ENCODE results near the gene OPA1. TPM values are rescaled to one million over a fixed set of nuclear protein-coding genes. Genes with fewer than 3 reads are reported as not detected.

Gene OPA1
- total RNA-seq, 4 donors from 2014 or later = 29.3 to 48.1 (median 44.6) TPM

DNA sequence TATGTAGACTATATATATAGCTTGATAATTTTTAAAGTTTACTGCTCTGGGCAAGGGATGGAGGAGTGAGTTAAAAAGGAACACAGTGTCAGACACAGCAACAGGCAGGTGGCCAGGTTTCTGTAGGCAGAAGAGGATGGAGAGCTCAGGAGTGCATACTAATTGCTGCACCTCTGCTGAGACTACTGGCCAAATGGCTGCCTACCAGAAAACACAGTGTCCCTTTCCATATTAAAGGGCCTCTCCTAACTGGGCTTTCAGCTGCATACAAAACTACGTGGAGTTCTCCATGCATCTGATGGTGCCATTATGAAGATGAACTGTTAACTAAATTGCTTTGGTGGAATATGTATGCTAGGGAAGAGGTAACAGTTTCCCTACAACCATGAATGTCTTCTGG is 40.1 kb upstream of the OPA1 start:
- H3K36me3 ChIP-seq = no peaks in the 10 kb centered on the region
- intact Hi-C loops (cut with DNase I) = no loop called here
- peak overlapping the region in 1 of 4 donors; percentile 36 for H3K4me3 ChIP-seq
- no peaks in the 10 kb centered on the region for H3K9me3 ChIP-seq
- DNase-seq = no peak
- WGBS, 2 donors = 80 to 100% methylated on average over 1 of the region's 1 CpG
- no peak overlapping the region for H3K27ac ChIP-seq
- H3K4me1 ChIP-seq = peaks cover 0 to 34% (median 0%) of the 10 kb centered on the region in 3 donors
- no peaks in the 10 kb centered on the region for H3K27me3 ChIP-seq
- TF ChIP-seq POLR2A (IDR thresholded peaks at IDR 0.05) = no peak
- TF ChIP-seq, protein P1, sequence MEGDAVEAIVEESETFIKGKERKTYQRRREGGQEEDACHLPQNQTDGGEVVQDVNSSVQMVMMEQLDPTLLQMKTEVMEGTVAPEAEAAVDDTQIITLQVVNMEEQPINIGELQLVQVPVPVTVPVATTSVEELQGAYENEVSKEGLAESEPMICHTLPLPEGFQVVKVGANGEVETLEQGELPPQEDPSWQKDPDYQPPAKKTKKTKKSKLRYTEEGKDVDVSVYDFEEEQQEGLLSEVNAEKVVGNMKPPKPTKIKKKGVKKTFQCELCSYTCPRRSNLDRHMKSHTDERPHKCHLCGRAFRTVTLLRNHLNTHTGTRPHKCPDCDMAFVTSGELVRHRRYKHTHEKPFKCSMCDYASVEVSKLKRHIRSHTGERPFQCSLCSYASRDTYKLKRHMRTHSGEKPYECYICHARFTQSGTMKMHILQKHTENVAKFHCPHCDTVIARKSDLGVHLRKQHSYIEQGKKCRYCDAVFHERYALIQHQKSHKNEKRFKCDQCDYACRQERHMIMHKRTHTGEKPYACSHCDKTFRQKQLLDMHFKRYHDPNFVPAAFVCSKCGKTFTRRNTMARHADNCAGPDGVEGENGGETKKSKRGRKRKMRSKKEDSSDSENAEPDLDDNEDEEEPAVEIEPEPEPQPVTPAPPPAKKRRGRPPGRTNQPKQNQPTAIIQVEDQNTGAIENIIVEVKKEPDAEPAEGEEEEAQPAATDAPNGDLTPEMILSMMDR (IDR thresholded peaks at IDR 0.05) = no peak

DNA sequence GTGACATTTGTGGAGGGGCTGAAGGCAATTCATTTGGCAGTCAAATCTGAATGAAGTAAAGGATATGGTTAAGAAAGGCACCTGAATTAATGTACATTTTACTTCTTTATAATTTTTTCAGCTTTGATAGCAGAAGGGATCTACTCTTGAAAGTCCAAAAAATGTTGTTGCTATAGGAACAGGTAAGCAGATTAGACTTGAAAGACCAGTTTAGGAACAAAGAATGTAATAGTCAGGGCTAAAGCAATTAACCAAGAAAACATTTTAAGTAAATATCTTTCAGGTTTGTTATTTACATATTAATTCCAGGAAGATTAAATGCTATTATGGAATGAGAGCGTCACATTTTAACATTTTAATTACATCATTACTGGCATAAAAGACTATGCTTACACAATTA is 39.4 kb upstream of the OPA1 start:
- 30 to 46% methylated on average over 1 of the region's 1 CpG for WGBS, 2 donors
- no peaks in the 10 kb centered on the region for H3K36me3 ChIP-seq
- no peaks in the 10 kb centered on the region for H3K9me3 ChIP-seq
- peaks cover 0 to 34% (median 0%) of the 10 kb centered on the region in 3 donors for H3K4me1 ChIP-seq
- H3K27ac ChIP-seq = no peak overlapping the region
- intact Hi-C loops (cut with DNase I) = no loop called here
- peak overlapping the region in 3 of 4 donors; percentile 7 to 36 (median 36) for H3K4me3 ChIP-seq
- TF ChIP-seq, protein P1 (IDR thresholded peaks at IDR 0.05) = no peak
- TF ChIP-seq POLR2A (IDR thresholded peaks at IDR 0.05) = no peak
- no peaks in the 10 kb centered on the region for H3K27me3 ChIP-seq
- DNase-seq = no peak

DNA sequence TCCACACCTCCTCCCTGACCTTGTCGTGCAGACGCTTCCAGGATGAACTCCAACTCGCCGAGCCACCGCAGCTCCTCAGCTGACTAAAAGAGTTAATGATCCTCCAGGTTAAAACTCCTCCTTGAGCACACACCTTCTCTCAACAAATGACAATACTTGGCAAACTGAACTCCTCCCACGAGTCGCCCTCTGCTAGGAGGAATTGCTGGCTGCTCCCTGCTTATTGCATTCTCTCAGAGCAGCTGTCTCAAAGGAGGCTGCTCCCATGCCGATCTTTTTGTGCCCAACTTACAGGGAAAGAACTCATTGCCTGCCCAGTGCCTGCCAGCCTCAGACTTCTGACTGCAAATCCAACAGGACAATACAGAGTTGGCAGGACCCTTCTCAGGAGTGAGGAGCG is 38.2 kb upstream of the OPA1 start, which contains the start of gene ATP13A4:
ATP13A4 (minus strand) TSS at position 85 of the 400 bp plus-strand sequence. CDS start 96 bp downstream, outside the sequence.
- Histone ChIP-seq H3K9me3 (no peaks in the 10 kb centered on the region), H3K27ac (peak within 1 kb of the TSS; percentile 17 to 63 (median 50)), H3K4me1 (peaks cover 0 to 34% (median 0%) of the 10 kb centered on the region in 3 donors), H3K4me3 (peak within 1 kb of the TSS; percentile 7 to 36 (median 35)), H3K27me3 (no peaks in the 10 kb centered on the region), H3K36me3 (no peaks in the 10 kb centered on the region)
- TF ChIP-seq POLR2A (IDR thresholded peaks at IDR 0.05) = no peak
- TF ChIP-seq, protein P1 (IDR thresholded peaks at IDR 0.05) = no peak
- intact Hi-C loops (cut with DNase I) = no loop called here
- WGBS, 2 donors = 32% methylated on average over 5 to 6 of the region's 9 CpGs
- DNase-seq = no peak

DNA sequence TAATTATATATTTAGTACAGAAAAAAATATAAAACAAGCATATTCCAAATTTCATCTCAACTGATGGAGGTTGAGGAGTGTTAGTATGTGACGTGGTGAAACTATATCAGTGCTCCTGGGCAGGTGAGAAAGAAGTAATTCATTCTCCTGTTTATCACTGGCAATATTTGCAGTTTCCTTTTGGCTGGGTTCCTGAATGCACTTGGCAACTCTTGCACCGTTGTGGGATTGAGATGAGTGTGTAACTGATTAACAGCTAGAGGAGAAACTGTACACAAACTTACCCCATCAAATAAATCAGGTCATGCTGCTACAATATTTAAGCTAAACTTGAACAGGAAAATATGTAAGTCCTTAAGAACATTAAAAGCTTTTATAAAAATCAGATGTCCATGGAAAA is 36.2 kb upstream of the OPA1 start:
- intact Hi-C loops (cut with DNase I) = no loop called here
- no peak for DNase-seq
- no peak overlapping the region for H3K27ac ChIP-seq
- no peak overlapping the region for H3K4me3 ChIP-seq
- H3K27me3 ChIP-seq = no peaks in the 10 kb centered on the region
- H3K4me1 ChIP-seq = peaks cover 0 to 34% (median 0%) of the 10 kb centered on the region in 3 donors
- 22 to 28% methylated on average over 2 of the region's 2 CpGs for WGBS, 2 donors
- H3K9me3 ChIP-seq = no peaks in the 10 kb centered on the region
- no peak for TF ChIP-seq POLR2A (IDR thresholded peaks at IDR 0.05)
- TF ChIP-seq, protein P1 (IDR thresholded peaks at IDR 0.05) = no peak
- no peaks in the 10 kb centered on the region for H3K36me3 ChIP-seq

DNA sequence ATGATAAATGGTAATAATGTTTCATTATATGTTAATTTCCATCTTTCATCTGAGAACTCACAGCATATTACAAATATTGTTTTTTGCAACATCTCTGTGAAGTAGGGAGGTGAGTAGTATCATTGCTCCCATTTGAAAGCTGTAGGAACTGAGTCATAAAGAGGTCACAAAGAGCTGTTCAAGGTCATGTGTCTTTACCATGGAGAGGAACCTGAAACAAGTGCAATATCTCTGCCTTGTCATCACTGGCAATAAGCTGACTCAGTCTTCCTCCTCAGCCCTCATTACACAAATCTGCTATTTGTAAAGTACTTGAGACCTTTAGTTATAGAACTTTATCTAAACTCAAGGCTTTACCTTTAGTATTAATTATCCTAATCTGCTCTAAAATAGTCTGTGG is 33.9 kb upstream of the OPA1 start:
- intact Hi-C loops (cut with DNase I) = no loop called here
- H3K27ac ChIP-seq = no peak overlapping the region
- TF ChIP-seq, protein P1 (IDR thresholded peaks at IDR 0.05) = no peak
- TF ChIP-seq POLR2A (IDR thresholded peaks at IDR 0.05) = no peak
- no peaks in the 10 kb centered on the region for H3K27me3 ChIP-seq
- H3K36me3 ChIP-seq = no peaks in the 10 kb centered on the region
- no peak overlapping the region for H3K4me3 ChIP-seq
- peaks cover 0 to 28% (median 0%) of the 10 kb centered on the region in 3 donors for H3K4me1 ChIP-seq
- no peaks in the 10 kb centered on the region for H3K9me3 ChIP-seq
- DNase-seq = no peak

All from esophagus squamous epithelium (tissue), 5 donors.